ENCODE data around the gene CNIH3. TPM values are rescaled to one million over a fixed set of nuclear protein-coding genes. Genes with fewer than 3 reads are reported as not detected.

Gene CNIH3
- polyA plus RNA-seq, 3 donors: 8.2 to 10.3 (median 9.5) TPM

- DNase-seq: no peak
Measured at GRCh38 chr1:224768971-224769370, 152.9 kb downstream of the CNIH3 start.

DNA sequence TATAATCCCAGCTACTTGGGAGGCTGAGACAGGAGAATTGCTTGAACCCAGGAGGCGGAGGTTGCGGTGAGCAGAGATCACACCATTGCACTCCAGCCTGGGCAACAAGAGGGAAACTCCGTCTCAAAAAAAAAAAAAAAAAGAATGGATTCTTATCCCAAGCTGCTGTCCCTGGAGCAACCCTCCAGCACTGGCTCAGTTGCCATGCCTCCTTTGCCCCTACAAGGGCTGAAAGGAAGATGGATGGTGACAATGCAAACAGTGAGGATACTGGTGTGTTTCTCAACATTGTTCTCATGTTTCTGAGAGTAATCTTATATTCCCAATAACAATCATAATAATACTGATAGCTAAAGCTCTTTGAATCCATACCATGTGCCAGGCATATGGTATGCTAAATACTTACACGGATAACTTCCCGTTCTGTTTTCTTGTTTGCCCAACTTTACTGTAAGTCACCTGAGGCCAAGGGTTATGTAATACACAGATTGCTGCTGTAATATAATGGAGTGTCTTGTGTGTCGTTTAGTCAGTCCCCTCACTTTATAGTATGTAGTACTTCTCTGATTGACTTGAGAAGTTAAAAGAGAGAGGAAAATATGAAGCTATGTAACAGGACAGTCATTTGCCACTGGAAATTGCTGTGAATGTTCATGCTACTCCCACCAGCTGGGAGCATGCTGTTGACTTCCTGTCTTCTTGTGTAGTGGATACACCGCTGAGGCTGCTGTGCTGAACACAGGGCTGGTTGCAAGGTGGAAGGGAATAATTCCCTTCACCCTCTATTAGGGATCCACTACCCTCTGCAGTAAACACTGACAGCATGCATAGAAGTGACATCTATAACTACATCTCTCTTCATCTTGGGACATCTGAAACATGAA lies 153.6 kb downstream of the CNIH3 start:
- no peak for DNase-seq

DNA sequence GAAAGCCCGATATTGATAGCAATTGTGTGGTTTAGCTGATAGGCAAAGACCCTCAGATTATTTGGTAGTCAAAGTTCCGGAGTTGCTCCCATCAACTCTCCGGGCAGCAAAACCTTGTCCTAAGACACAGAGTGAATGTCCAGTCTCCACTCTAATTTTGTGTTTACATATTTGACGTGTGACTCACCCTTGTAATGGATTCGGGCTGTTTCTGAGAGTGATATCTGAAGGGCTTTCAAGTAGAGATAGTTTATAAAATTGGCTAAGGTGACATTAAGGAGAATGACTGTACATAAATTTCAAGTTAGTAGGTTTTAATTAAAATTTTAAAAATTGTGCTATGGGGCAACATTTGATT lies 154.2 kb downstream of the CNIH3 start:
- DNase-seq: no peak

DNA sequence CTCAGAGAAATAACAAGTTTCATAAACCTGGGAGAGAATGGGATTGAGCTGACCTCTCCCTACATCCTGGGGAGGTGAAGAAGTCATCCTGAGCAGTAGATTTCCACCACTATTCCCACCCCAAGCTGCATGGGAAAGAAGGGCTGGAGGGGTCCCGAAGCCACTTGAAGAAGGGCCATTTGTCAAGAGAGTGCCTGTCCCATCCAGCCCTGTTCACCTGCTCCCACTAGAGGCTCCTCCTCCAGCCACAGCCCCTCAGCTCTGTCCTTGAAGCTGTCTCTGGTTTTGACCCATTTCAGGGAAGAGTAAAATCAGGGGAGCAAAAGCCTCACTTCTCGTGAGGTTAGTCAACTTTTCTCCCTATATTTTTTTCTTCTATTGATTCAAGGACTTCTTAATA lies 157.5 kb downstream of the CNIH3 start:
- DNase-seq: no peak

DNA sequence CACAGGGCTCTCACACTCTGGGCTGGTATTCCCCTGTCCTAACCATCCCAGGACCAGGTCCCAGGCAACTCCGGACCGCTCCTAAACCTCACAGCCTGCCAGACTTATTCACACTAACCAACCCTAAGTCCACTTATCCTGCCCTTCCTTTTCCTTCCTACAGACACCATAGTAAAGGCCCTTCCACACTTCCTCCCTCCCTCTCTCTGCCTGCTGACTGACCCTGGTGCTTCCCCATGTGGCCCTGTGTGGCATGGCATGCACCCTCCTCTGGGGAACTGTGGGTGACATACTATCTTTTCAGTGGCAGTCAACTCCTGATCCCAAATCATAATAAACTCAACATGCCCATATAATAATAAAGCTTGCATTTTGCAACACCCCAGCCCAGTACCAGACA lies 158.3 kb downstream of the CNIH3 start:
- DNase-seq: no peak

DNA sequence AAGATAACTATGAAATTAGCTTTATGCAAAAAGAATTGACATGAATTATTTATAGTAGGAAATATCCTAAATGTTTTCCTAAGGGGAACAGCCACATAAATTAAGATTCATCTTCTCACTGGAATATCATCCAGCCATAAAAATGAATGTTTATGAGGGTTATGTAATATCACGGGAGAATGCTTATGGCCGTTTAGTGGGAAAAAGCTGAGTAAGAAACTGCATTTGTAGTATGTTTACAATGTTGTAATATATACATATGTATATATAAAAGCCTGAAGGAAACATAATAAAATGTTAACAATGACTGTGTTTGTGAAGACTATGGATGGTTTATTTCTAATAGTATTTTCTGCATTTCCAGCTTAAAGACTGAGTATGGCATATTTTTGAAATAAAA lies 161.1 kb downstream of the CNIH3 start:
- no peak for DNase-seq

- no peak for DNase-seq
Measured at GRCh38 chr1:224779536-224779935, 163.4 kb downstream of the CNIH3 start.

DNA sequence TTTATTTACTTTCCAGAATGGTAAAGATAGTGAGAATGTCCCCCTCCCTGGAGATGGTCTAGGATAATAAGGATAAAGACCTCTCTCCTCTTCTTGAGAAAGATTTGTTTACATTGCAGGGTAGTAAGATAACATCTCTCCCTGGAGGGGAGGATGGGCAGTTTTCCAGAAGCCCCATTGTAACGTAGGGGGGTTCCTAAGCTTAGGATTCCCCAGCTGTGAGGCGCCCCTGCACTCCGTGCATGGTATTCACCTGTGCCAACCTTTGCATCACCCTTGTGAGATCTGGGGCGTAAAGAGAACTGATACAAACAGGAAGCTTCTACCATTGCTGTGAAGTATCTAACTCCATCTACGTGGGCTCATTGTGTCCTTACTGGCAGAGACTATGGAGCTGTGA lies 164.6 kb downstream of the CNIH3 start:
- DNase-seq: no peak

DNA sequence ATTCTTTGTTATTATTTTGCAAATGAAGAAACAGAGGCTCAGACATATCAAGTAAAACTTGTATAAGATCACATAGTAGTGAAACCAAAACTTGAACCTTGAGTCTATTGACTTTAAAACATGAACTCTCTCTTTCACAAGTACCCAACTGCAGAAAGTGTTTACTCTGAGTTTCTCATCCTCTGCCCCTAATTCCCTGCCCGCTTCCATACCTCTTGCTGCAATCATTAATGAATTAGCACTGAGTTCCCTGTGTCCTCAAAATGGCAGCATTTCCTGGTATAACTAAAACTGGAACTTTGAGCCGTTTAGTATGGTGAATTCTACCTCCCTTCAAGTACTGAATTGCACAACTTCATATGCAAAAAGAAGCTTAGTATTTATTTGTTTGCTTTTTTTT lies 165.7 kb downstream of the CNIH3 start:
- DNase-seq: no peak

- DNase-seq: no peak
Measured at GRCh38 chr1:224782281-224783000, 166.3 kb downstream of the CNIH3 start.

DNA sequence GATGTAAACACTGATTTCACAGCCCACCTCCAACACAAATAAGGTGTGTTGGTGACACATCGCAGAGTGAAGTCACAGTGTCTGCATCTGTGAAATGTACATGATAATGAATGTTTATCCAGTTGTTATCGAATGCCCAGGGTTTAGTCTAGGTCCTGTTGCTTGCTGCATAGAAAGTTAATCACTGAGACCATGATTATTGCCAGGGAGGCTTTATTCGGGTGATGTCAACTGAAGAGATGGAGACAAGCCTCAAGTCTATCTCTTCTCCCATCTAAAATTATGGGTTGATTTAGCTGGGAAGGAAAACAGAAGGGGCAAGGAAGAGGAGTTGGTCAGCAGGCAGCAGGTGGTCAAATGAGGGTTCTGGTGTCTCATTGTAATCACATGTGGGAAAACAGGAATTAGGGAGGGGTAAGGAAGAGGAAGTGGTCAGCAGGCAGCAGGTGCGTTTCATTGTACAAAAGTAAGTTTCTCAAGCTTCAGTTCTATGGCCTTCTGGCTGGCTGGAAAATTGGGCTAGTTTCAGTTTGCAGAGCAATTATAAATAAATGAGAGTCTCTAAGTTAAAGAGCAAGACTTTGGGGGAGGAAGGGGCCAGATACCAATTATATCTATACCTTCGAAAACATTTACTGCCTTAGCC lies 167.0 kb downstream of the CNIH3 start:
- DNase-seq: no peak

- no peak for DNase-seq
Measured at GRCh38 chr1:224784265-224785039, 168.3 kb downstream of the CNIH3 start.

DNA sequence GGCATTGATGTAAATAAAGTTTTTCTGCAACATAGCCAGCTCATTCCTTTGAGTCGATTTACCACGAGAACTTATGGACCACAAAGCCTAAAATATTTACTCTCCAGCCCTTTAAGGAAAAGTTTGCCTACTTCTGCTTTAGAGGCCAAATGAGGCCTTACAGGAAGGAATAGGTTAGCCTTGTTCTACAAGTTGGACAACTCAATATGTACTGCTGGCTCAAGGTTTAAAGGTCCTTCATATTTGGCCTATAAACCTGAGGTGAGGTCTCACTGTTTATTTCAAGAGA lies 168.9 kb downstream of the CNIH3 start:
- no peak for DNase-seq

DNA sequence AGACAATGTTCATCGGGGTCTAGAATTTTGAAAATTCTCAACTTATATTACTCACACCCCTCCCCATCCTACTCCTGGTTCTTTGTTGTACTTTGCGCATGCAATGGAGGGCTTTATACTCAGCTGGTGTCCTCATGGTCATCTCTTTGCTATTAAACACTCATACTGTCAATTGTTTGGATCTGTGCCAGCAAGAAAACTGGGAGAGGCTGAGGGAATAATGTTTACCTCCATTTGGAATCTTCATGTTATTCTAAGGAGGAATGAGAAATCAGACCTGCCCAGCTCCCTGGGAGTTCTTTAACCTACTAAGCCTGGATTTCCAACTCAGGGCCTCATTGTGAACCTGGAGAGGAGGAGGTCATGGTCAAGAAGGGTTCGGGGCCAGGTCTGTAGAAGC lies 169.5 kb downstream of the CNIH3 start:
- DNase-seq: no peak

GRCh38 chr1:224786533-224787250 lies 170.6 kb downstream of the CNIH3 start:
- DNase-seq: no peak

GRCh38 chr1:224789311-224789710 lies 173.2 kb downstream of the CNIH3 start:
- DNase-seq: no peak

Other genes starting within 250 kb of the CNIH3 start
- gene WDR26, start 181.5 kb upstream of the CNIH3 start, polyA plus RNA-seq (ENCODE audit: insufficient read length in 3 of 3): 100 to 1,000 TPM in 1 of 3 donors, 10 to 100 TPM in 2; 87.3 to 101 (median 94.5) TPM